K562 (cell line): ENCODE results near the gene DNAJB1. TPM values are rescaled to one million over a fixed set of nuclear protein-coding genes. Genes with fewer than 3 reads are reported as not detected.

Experiments used
- ARID1B ChIP-seq: fragments of 450-650 bp; IDR thresholded peaks from 2 replicates; pipeline ENCODE4 v1.6.1; 2016; ENCODE audit warnings: antibody characterized with exemption, mild to moderate bottlenecking, inconsistent platforms
- BRF1 ChIP-seq: IDR thresholded peaks from 3 replicates; pipeline ENCODE4 v1.6.1; 2011; ENCODE audit warnings: borderline replicate concordance, mild to moderate bottlenecking; ENCODE audit not compliant: insufficient read length; ENCODE audit errors: extremely low read depth
- CAMTA2 ChIP-seq: fragments of 250-450 bp; sonication (Bioruptor Pico); conservative IDR thresholded peaks from 2 replicates; pipeline ENCODE4 v1.5.1; 2022
- CCNT2 ChIP-seq: IDR thresholded peaks from 2 replicates; pipeline ENCODE4 v1.6.1; 2011; ENCODE audit warnings: borderline replicate concordance, low read depth, mild to moderate bottlenecking, moderate library complexity, mixed read lengths, low read length; ENCODE audit not compliant: insufficient read length; ENCODE audit errors: extremely low read depth
- E2F6 ChIP-seq, 2 experiments: IDR thresholded peaks; 2 replicates each; pipeline ENCODE4 v1.6.1; 2011; ENCODE audit warnings: borderline replicate concordance in 1 of 2, control low read depth in 1 of 2, low read depth in 1 of 2, low read length in 1 of 2, mild to moderate bottlenecking in 1 of 2, mixed read lengths in 1 of 2, moderate library complexity in 1 of 2; ENCODE audit not compliant: insufficient read depth in 1 of 2, insufficient read length in 1 of 2, poor library complexity in 1 of 2, severe bottlenecking in 1 of 2; ENCODE audit errors: extremely low read depth in 1 of 2
- ETV6 ChIP-seq, 3 experiments: fragments of 150-350 bp in 1 of 3; sonication (generic) in 1 of 3; formaldehyde crosslinking in 1 of 3; IDR thresholded peaks; 2 replicates each; pipeline versions ENCODE4 v1.6.1 to v1.8.0; 2014 to 2022; ENCODE audit warnings: borderline replicate concordance in 2 of 3, low read depth in 2 of 3, antibody characterized with exemption in 1 of 3, low read length in 1 of 3, mild to moderate bottlenecking in 1 of 3, missing genetic modification reagents in 1 of 3
- HOMEZ ChIP-seq: fragments of 250-450 bp; sonication (Bioruptor Pico); IDR thresholded peaks from 2 replicates; pipeline ENCODE4 v1.4.0; 2020; ENCODE audit warnings: mild to moderate bottlenecking, moderate library complexity
- KDM2B ChIP-seq: fragments of 250-450 bp; sonication (Bioruptor Pico); IDR thresholded peaks from 2 replicates; pipeline ENCODE4 v1.8.0; 2021; ENCODE audit warnings: mild to moderate bottlenecking, moderate library complexity
- PHF20 ChIP-seq: fragments of 450-650 bp; IDR thresholded peaks from 2 replicates; pipeline ENCODE4 v1.6.1; 2018; ENCODE audit not compliant: partially characterized antibody
- POLR2AphosphoS2 ChIP-seq: IDR thresholded peaks from 2 replicates; pipeline ENCODE4 v1.6.1; 2012; ENCODE audit warnings: low read length, improper control_type of control experiment
- USF2 ChIP-seq: sonication (generic); formaldehyde crosslinking; IDR thresholded peaks from 2 replicates; pipeline ENCODE4 v1.5.0; 2020; ENCODE audit warnings: missing genetic modification reagents
- VEZF1 ChIP-seq: fragments of 200-800 bp; sonication (Bioruptor generic); IDR thresholded peaks from 2 replicates; pipeline ENCODE4 v1.6.1; 2017; ENCODE audit warnings: missing genetic modification characterization, missing compliant biosample characterization
- ZBTB9 ChIP-seq: fragments of 450-650 bp; formaldehyde crosslinking; IDR thresholded peaks from 2 replicates; pipeline ENCODE4 v1.4.0; 2020; ENCODE audit warnings: mild to moderate bottlenecking, moderate library complexity
- ZFP36 ChIP-seq: fragments of 150-350 bp; IDR thresholded peaks from 2 replicates; pipeline ENCODE4 v1.6.1; 2018; ENCODE audit warnings: low read length, low read depth; ENCODE audit not compliant: partially characterized antibody
- ZNF41 ChIP-seq: fragments of 250-450 bp; sonication (Bioruptor Pico); conservative IDR thresholded peaks from 2 replicates; pipeline ENCODE4 v1.4.0; 2020; ENCODE audit warnings: mild to moderate bottlenecking
- ZNF639 ChIP-seq, 2 experiments: fragments of 200-800 bp in 1 of 2; sonication (Bioruptor generic) in 1 of 2; sonication (generic) in 1 of 2; formaldehyde crosslinking in 1 of 2; IDR thresholded peaks in 1 of 2; conservative IDR thresholded peaks in 1 of 2; 2 replicates each; pipeline versions ENCODE4 v1.5.0 to v1.6.1; 2016 to 2020; ENCODE audit warnings: missing compliant biosample characterization in 1 of 2, missing genetic modification characterization in 1 of 2, missing genetic modification reagents in 1 of 2
- polyA plus RNA-seq, 8 experiments: library from polyadenylated mRNA; depleted of rRNA in 4 of 8; stranded (reverse) in 5 of 8; unstranded in 3 of 8; fragments of >200 nt; fragmentation: Nextera tagmentation in 2 of 8; fragmentation: Illumina TruSeq in 1 of 8; extraction: Ambion mirVana in 2 of 8; extraction: Trizol in 1 of 8; gene quantifications; 2 replicates each; pipeline versions ENCODE4 v1.2.1 to v1.2.3, GENCODE V29; 2011 to 2014; ENCODE audit warnings: inconsistent platforms in 1 of 8, missing spikeins in 1 of 8
- total RNA-seq, 7 experiments: library from RNA; depleted of rRNA in 6 of 7; stranded (reverse); fragments of >200 nt in 6 of 7; fragmentation: Illumina TruSeq in 2 of 7; extraction: Trizol in 2 of 7; gene quantifications; 2 replicates each; pipeline versions ENCODE4 v1.2.1 to v1.2.3, GENCODE V29; 2011 to 2021; ENCODE audit warnings: low replicate concordance in 1 of 7

Gene DNAJB1
- total and polyA plus RNA-seq, 9 of the 15 experiments (the other 6 are each of a cell fraction or from before 2014, with no cell fraction given): 13.2 to 113 (median 62.1) TPM

GRCh38 chr19:14472202-14472938 is 45.8 kb downstream of the DNAJB1 start (continued):
- TF ChIP-seq ZFP36 (no peak), POLR2AphosphoS2 (peak; percentile 91), CAMTA2 (CRISPR knock-in tag) (no peak), E2F6 (IDR thresholded peaks at IDR 0.05; ENCODE audit: borderline replicate concordance in 1 of 2, extremely low read depth in 1 of 2, insufficient read depth in 1 of 2, insufficient read length in 1 of 2, low read depth in 1 of 2, low read length in 1 of 2, poor library complexity in 1 of 2, severe bottlenecking in 1 of 2) (peak; percentile 39 to 88), BRF1 (no peak), ZNF639 (CRISPR knock-in tag; conservative IDR thresholded peaks at IDR 0.05 in 1 of 2, IDR thresholded peaks at IDR 0.05 in 1 of 2) (no peak), ARID1B (no peak), VEZF1 (peak; percentile 50), PHF20 (peak; percentile 19), ZBTB9 (0 out of 2 replicates have a peak, but pooled peaks have one; percentile 65), USF2 (CRISPR knock-in tag) (no peak), HOMEZ (CRISPR knock-in tag) (0 out of 2 replicates have a peak, but pooled peaks have one; percentile 44), ZNF41 (no peak), ETV6 (IDR thresholded peaks at IDR 0.05; ENCODE audit: borderline replicate concordance in 1 of 2, low read depth in 2 of 2, low read length in 1 of 2) (peak in 1 of 2 experiments; percentile 40; a peak in 1 of 4 replicates), ETV6 (CRISPR knock-in tag; IDR thresholded peaks at IDR 0.05; ENCODE audit: borderline replicate concordance) (no peak), KDM2B (CRISPR knock-in tag) (peak; percentile 46), CCNT2 (peak; percentile 62)
